Measurements from ENCODE around the gene TNFSF12.

TNFSF12 gene

GRCh38 chr17:7570351-7570750, 21.5 kb downstream of the TNFSF12 start:
- no peak for DNase-seq (ENCODE audit: low spot score)

DNA sequence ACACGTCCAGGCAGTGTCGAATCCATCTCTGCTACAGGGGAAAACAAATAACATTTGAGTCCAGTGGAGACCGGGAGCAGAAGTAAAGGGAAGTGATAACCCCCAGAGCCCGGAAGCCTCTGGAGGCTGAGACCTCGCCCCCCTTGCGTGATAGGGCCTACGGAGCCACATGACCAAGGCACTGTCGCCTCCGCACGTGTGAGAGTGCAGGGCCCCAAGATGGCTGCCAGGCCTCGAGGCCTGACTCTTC, 23.4 kb downstream of the TNFSF12 start:
- no peak for DNase-seq (ENCODE audit: low spot score)

DNA sequence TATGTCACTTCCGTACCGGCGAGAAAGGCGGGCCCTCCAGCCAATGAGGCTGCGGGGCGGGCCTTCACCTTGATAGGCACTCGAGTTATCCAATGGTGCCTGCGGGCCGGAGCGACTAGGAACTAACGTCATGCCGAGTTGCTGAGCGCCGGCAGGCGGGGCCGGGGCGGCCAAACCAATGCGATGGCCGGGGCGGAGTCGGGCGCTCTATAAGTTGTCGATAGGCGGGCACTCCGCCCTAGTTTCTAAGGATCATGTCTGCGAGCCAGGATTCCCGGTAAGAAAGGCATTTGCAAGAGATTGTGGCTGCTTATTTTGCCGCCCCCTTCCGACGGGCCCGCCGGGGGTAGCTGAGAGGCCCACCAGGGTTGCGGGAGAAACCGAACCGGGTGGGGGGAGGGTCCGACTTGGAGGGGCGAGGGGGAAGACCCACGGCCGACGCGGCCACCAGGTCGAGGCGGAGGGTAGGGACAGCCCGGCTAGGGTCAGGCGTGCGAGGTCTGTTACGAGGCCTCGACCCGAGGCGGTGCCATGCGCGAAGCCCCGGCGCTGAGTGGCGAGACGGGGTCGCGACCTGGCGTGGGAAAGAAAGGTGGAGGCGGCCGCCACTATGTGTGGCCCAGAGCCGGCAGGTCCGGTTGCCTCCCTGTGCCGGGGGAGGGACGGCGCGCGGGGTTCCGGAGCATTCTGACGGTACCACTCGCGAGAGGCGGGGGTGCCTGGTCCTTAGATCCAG, 23.9 kb downstream of the TNFSF12 start:
- DNase-seq (ENCODE audit: low spot score): peak; percentile 99

DNA sequence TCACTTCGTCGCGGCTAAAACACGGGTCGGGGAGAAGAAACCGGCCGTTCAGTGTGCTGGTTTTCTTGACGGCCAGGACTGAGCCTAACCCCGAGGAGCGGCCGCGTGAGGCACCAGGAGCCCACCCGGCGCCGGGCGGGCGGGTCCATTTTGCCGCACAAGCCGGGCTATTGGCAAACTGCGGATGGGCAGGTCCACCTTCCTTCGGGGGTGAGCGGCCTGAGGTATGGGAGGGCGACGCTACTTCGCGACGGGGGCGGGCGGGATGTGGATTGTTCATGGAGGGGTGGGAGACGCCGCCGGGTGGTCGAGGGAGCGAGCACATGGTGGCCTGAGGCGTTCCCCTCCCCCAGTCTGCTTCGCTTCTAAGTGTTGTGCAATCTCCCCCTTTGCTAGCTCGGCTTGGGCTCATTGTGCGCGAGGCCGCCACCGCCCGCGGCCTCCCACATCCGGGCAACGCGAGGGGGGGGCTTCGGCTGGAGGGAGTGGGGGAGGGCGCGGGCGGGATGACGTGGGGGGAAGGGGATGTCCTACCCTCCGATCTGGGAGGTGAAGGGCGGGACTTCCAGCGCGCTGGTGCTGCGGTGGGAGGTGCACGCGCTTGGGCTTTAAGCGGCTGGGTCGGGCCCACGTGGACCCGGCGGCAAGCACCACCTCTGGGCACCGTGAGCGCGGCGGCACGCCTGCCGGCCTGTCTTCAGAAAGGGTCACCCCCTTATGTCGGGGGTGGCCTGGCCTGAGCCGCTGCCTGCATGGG, 24.6 kb downstream of the TNFSF12 start:
- peak; percentile 92 for DNase-seq (ENCODE audit: low spot score)

GRCh38 chr17:7574176-7574953, 25.5 kb downstream of the TNFSF12 start:
- DNase-seq (ENCODE audit: low spot score): no peak

DNA sequence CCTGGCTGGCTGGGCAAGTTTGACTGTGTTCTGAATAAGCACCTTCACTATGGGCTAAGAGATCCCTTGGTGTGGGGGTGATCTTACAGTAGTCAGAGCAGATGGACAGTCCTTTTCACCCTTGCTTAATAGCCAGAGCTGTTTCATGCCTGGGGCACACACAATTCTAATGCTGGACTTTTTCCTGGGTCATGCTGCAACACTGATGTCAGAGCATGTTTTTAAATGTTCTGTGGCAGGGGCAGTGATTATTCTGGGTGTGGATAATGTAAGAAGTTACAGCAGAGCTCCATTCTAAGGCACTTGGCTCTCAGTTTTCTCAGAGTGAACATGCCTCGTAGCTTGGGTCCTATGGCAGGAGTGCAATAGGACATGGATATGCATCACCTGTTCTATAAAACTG, 26.6 kb downstream of the TNFSF12 start:
- no peak for DNase-seq (ENCODE audit: low spot score)

- DNase-seq (ENCODE audit: low spot score): no peak
Measured at GRCh38 chr17:7575959-7576358, 27.1 kb downstream of the TNFSF12 start.

DNA sequence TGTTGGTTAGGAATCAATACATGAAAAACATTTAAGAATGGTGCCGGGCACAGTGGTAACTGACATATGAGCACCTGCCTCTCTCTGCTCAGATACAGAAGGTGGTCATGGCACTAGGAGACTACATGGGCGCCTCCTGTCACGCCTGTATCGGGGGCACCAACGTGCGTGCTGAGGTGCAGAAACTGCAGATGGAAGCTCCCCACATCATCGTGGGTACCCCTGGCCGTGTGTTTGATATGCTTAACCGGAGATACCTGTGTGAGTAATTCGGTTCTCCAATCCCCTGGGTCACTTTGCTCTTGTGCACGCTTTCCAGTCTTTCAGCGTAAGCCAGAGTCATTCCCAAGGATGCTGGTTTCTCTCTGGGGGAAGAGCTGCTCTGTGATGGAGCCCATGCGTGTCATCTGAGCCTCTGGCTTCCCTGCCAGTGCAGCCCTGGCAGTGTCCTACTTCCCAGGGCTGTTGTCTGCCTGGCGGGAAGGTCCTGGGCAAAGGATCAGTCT, 27.6 kb downstream of the TNFSF12 start:
- no peak for DNase-seq (ENCODE audit: low spot score)

DNA sequence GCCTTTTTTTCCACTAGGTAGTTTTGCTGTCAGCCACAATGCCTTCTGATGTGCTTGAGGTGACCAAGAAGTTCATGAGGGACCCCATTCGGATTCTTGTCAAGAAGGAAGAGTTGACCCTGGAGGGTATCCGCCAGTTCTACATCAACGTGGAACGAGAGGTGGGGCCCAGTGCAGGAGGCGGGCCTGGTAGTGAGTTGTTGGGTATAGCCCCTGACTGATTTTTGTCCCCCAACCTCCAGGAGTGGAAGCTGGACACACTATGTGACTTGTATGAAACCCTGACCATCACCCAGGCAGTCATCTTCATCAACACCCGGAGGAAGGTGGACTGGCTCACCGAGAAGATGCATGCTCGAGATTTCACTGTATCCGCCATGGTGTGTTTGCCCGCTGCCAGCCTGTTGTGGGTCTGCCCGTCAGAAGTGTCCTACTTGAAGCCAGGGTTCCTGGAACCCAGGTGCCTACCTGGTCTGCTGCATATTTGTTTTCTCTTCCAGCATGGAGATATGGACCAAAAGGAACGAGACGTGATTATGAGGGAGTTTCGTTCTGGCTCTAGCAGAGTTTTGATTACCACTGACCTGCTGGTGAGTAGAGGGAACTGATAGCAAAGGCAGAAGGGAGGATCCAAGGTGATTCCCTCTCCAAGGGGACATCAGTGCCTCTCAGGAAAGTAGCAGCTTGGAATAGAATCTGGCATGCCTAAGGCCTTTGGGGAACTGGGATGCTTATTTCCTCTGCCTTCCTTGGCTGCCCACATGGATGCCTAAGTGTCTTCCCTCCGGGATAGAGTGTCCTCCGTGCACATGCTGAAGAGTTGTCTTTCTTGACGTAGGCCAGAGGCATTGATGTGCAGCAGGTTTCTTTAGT, 28.7 kb downstream of the TNFSF12 start:
- DNase-seq (ENCODE audit: low spot score): no peak

DNA sequence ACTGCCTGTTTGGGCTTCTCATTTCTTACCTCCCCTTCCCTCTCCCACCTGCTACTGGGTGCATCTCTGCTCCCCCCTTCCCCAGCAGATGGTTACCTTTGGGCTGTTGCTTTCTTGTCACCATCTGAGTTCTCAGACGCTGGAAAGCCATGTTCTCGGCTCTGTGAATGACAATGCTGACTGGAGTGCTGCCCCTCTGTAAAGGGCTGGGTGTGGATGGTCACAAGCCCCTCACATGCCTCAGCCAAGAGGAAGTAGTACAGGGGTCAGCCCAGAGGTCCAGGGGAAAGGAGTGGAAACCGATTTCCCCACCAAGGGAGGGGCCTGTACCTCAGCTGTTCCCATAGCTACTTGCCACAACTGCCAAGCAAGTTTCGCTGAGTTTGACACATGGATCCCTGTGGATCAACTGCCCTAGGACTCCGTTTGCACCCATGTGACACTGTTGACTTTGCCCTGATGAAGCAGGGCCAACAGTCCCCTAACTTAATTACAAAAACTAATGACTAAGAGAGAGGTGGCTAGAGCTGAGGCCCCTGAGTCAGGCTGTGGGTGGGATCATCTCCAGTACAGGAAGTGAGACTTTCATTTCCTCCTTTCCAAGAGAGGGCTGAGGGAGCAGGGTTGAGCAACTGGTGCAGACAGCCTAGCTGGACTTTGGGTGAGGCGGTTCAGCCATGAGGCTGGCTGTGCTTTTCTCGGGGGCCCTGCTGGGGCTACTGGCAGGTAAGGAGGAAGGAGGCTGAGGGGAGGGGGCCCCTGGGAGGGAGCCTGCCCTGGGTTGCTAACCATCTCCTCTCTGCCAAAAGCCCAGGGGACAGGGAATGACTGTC, 30.4 kb downstream of the TNFSF12 start, which contains the start of gene CD68:
CD68 (plus strand) TSS at position 638 of the 833 bp plus-strand sequence; CDS start at position 678, 40 bp downstream.
- peak; percentile 88 for DNase-seq (ENCODE audit: low spot score)

- no peak for DNase-seq (ENCODE audit: low spot score)
Measured at GRCh38 chr17:7579834-7580603, 31.2 kb downstream of the TNFSF12 start.

DNA sequence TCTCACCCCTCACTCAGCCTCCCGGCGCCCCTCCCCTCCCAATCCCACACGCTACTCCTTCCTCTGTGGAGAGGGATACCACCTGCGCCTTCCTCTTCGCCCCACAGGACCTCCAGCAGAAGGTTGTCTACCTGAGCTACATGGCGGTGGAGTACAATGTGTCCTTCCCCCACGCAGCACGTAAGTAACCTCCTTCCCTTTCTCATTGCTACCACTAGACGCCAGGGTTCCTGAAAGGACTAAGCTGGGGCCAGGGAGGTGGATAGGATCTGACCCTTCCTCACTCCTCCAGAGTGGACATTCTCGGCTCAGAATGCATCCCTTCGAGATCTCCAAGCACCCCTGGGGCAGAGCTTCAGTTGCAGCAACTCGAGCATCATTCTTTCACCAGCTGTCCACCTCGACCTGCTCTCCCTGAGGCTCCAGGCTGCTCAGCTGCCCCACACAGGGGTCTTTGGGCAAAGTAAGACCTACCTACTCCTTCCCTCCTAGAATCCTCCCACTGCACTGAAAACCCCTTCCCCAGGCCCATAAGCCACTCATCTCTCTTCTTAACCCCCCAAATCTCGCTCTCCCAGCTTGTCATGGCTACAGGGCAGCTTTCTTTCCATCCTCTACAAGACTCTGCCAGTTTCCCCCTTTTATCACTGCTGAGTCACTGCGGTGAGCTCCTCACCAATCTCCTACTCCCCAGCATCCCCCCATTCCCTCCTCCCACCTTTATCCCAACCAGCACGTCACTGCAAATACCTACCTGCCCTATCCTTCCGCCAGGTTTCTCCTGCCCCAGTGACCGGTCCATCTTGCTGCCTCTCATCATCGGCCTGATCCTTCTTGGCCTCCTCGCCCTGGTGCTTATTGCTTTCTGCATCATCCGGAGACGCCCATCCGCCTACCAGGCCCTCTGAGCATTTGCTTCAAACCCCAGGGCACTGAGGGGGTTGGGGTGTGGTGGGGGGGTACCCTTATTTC, 32.0 kb downstream of the TNFSF12 start:
- DNase-seq (ENCODE audit: low spot score): no peak

DNA sequence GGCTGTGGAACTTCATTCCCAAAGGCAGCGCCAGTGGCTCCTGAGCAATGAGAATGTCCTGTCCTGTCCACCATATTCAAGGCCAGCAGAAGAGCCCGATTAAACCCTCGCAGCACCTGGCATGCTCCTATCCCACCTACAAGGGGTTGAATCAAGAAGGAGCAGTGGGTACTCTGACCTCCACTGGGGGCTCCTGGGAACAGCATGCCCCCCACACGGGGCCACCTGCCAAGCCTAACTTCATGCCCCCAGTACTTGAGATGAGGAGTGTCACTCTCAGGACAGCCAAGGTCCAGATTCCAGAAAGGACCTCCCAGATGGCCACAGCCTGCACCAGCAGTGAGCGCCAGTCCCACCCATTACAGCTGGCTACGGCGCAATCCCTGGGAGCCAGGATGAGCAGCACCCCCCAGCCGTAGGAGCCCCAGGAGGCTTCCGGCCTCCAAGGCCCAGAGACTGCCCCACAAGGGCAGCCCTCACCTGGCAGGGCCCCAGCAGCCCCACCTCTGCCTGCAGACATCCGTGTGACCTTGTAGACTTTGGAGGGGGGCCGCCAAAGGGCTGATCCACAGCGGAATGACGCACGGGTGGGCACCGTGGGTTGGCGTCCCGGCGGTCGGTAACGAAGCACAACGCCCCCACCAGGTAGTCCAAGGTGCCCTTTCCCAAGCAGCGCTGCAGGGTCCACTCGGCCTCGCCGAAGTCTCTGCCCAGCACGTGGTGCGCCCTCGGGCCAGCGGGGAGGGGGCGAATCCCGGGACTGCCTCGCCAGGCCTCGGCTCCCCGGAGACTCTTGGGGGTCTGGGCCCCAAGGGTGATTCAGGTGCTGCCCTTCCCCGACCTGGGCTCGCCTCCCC, 33.8 kb downstream of the TNFSF12 start:
- DNase-seq (ENCODE audit: low spot score): no peak

GRCh38 chr17:7583253-7584109, 34.6 kb downstream of the TNFSF12 start, which contains the start of gene MPDU1:
TSS of gene MPDU1 (plus strand) at chr17:7583852. CDS start at chr17:7583863, 11 bp downstream.
- DNase-seq (ENCODE audit: low spot score): peak; percentile 92

DNA sequence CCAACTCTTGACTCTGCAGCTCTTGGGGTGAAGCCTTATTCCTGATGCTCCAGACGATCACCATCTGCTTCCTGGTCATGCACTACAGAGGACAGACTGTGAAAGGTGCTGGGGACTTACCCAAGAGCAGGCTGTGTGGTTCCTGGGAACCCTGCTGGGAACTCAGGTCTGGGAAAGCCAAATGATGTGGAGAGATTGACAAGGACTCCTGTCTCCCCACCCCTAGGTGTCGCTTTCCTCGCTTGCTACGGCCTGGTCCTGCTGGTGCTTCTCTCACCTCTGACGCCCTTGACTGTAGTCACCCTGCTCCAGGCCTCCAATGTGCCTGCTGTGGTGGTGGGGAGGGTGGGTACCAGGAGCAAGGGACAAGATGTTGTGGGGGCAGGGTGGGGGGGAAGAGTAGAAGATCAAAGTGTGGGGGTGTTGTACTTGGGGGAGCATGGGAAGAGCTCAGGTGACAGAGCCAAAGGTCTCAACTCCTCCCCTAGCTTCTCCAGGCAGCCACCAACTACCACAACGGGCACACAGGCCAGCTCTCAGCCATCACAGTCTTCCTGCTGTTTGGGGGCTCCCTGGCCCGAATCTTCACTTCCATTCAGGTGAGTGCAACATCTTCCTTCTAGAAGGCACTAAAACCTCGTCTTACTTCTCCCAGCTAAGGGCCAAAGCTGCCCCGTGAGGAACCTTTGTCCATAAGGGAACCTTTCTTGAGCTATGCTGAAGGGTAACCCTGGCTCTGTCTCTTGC, 38.0 kb downstream of the TNFSF12 start:
- DNase-seq (ENCODE audit: low spot score): no peak
